ENCODE data around the gene SLCO2B1.

The SLCO2B1 gene

GRCh38 chr11:75159151-75159953 lies 8.4 kb downstream of the SLCO2B1 start:
- TF ChIP-seq CTCF (conservative IDR thresholded peaks at IDR 0.05): no peak; the same call in 1 of the 2 replicates
- H3K27ac ChIP-seq: no peak overlapping the region

- TF ChIP-seq CTCF (conservative IDR thresholded peaks at IDR 0.05): no peak
- H3K27ac ChIP-seq: no peak overlapping the region
These were observed 9.4 kb downstream of the SLCO2B1 start for GRCh38 chr11:75160220-75160757.

GRCh38 chr11:75160880-75161279 lies 10.0 kb downstream of the SLCO2B1 start:
- no peak for TF ChIP-seq CTCF (conservative IDR thresholded peaks at IDR 0.05)
- H3K27ac ChIP-seq: no peak overlapping the region

GRCh38 chr11:75161506-75162095 lies 10.7 kb downstream of the SLCO2B1 start:
- TF ChIP-seq CTCF (conservative IDR thresholded peaks at IDR 0.05): no peak

GRCh38 chr11:75162954-75163353 lies 12.0 kb downstream of the SLCO2B1 start:
- no peak overlapping the region for H3K27ac ChIP-seq
- TF ChIP-seq CTCF (conservative IDR thresholded peaks at IDR 0.05): no peak

More at GRCh38 chr11:75161506-75162095, 10.7 kb downstream of the SLCO2B1 start:
- H3K27ac ChIP-seq: no peak overlapping the region

GRCh38 chr11:75163921-75164849 lies 13.3 kb downstream of the SLCO2B1 start:
- H3K27ac ChIP-seq: no peak overlapping the region
- no peak for TF ChIP-seq CTCF (conservative IDR thresholded peaks at IDR 0.05)

All from VCaP (cell line).